GM12878 (cell line): Measurements from ENCODE around the gene CTNNBIP1. TPM values are rescaled to one million over a fixed set of nuclear protein-coding genes. Genes with fewer than 3 reads are reported as not detected.

Experiments used
- ATAC-seq: fragments of 200-7000 bp; cut with Tn5 transposase; 3 replicates; pipeline ENCODE4 v1.9.1; 2020; ENCODE audit warnings: mild to moderate bottlenecking, moderate library complexity
- BruUV-seq: library from RNA; stranded (reverse); fragments of 400-500 nt; replicated peaks from 2 replicates; lab custom pipeline; 2021; lab: Mats Ljungman, UMichigan
- CTCF ChIA-PET: fragments of 300-600 bp; sonication (Branson Sonifier 250); formaldehyde crosslinking; extraction: SDS; loops from one replicate; lab custom pipeline; 2021; ENCODE audit warnings: inconsistent platforms; lab: Yijun Ruan, JAX
- POLR2A ChIA-PET: fragments of 350-600 bp; formaldehyde crosslinking; extraction: SDS; loops from one replicate; lab custom pipeline; 2021; ENCODE audit warnings: inconsistent platforms; lab: Charles Lee
- RAD21 ChIA-PET: fragments of 300-600 bp; sonication (Branson Sonifier 250); formaldehyde crosslinking; loops from one replicate; lab custom pipeline; 2023; ENCODE audit warnings: antibody characterized with exemption; ENCODE audit not compliant: unreplicated experiment; lab: Charles Lee
- SMC1A ChIA-PET: fragments of 300-600 bp; sonication (Branson Sonifier 250); formaldehyde crosslinking; loops from one replicate; lab custom pipeline; 2023; ENCODE audit not compliant: unreplicated experiment, uncharacterized antibody; lab: Charles Lee
- DNase-seq: peaks from one replicate; pipeline ENCODE4 v3.0.0-alpha.2; 2011; ENCODE audit warnings: low read depth, low spot score
- FAIRE-seq: peaks from 3 replicates; lab custom pipeline; 2011; peaks lifted over from hg19 to GRCh38; lab: Jason Lieb, UNC
- H2AFZ ChIP-seq: 2 replicates; pipeline ENCODE4 v1.6.0; 2011; ENCODE audit warnings: low read depth, low read length, control low read depth; ENCODE audit not compliant: control insufficient read depth
- H3K27ac ChIP-seq: 2 replicates; pipeline ENCODE4 v1.5.1; 2011; ENCODE audit warnings: control low read depth; ENCODE audit not compliant: control insufficient read depth, insufficient read depth
- H3K27me3 ChIP-seq, 2 experiments: replicated peaks in 1 of 2; 2 replicates each; pipeline versions ENCODE4 v1.6.0 to v1.6.1; 2011; ENCODE audit warnings: low read length in 1 of 2; ENCODE audit not compliant: control insufficient read depth in 2 of 2, insufficient read depth in 2 of 2
- H3K36me3 ChIP-seq, 2 experiments: 2 replicates each; pipeline ENCODE4 v1.5.1; 2011; ENCODE audit warnings: low read length in 1 of 2; ENCODE audit not compliant: control insufficient read depth in 2 of 2, insufficient read depth in 2 of 2
- H3K4me1 ChIP-seq: 2 replicates; pipeline ENCODE4 v1.6.1; 2011; ENCODE audit warnings: mild to moderate bottlenecking, low read length, moderate library complexity, mixed read lengths; ENCODE audit not compliant: control insufficient read depth, insufficient read depth
- H3K4me2 ChIP-seq: 2 replicates; pipeline ENCODE4 v1.6.0; 2011; ENCODE audit warnings: control low read depth; ENCODE audit not compliant: control insufficient read depth, insufficient read depth
- H3K4me3 ChIP-seq: fragments of 200-600 bp; sonication (generic); 2 replicates; pipeline ENCODE4 v1.5.1; 2016
- H3K79me2 ChIP-seq: 2 replicates; pipeline ENCODE4 v1.6.0; 2011; ENCODE audit warnings: low read length; ENCODE audit not compliant: control insufficient read depth, insufficient read depth
- H3K9ac ChIP-seq: 2 replicates; pipeline ENCODE4 v1.8.0; 2011; ENCODE audit warnings: low read length, control low read depth, mixed read lengths; ENCODE audit not compliant: control insufficient read depth, insufficient read depth
- H3K9me3 ChIP-seq: replicated peaks from 3 replicates; pipeline ENCODE4 v1.5.1; 2011; ENCODE audit warnings: mild to moderate bottlenecking, low read length; ENCODE audit not compliant: control insufficient read depth, insufficient read depth
- H4K20me1 ChIP-seq: 2 replicates; pipeline ENCODE4 v1.6.0; 2011; ENCODE audit not compliant: control insufficient read depth, insufficient read depth
- ATF3 ChIP-seq: IDR thresholded peaks from 2 replicates; pipeline ENCODE4 v1.6.1; 2011; ENCODE audit warnings: low read depth, mild to moderate bottlenecking, low read length, moderate library complexity, borderline replicate concordance; ENCODE audit errors: extremely low read depth
- CBFB ChIP-seq: IDR thresholded peaks from 2 replicates; pipeline ENCODE4 v1.6.1; 2016; ENCODE audit warnings: antibody characterized with exemption, low read depth
- CBX3 ChIP-seq: fragments of 200-600 bp; sonication (generic); IDR thresholded peaks from 2 replicates; pipeline ENCODE4 v1.6.1; 2016; ENCODE audit warnings: low read depth, borderline replicate concordance
- CHD2 ChIP-seq: IDR thresholded peaks from 2 replicates; pipeline ENCODE4 v1.6.1; 2011; ENCODE audit warnings: low read depth, low read length, improper control_type of control experiment, borderline replicate concordance
- DPF2 ChIP-seq: fragments of 450-650 bp; IDR thresholded peaks from 2 replicates; pipeline ENCODE4 v1.6.1; 2017; ENCODE audit warnings: mild to moderate bottlenecking
- IRF4 ChIP-seq: IDR thresholded peaks from 2 replicates; pipeline ENCODE4 v1.6.1; 2011; ENCODE audit warnings: low read depth, low read length
- MTA2 ChIP-seq: fragments of 450-650 bp; IDR thresholded peaks from 2 replicates; pipeline ENCODE4 v1.6.1; 2016; ENCODE audit warnings: low read depth, mild to moderate bottlenecking, moderate library complexity
- MYB ChIP-seq: fragments of 150-350 bp; IDR thresholded peaks from 2 replicates; pipeline ENCODE4 v1.6.1; 2014; ENCODE audit warnings: mild to moderate bottlenecking, low read depth, low read length, borderline replicate concordance
- PAX8 ChIP-seq: fragments of 450-650 bp; IDR thresholded peaks from 2 replicates; pipeline ENCODE4 v1.6.1; 2017; ENCODE audit warnings: mild to moderate bottlenecking, moderate library complexity
- RFX5 ChIP-seq: IDR thresholded peaks from 2 replicates; pipeline ENCODE4 v1.6.1; 2011; ENCODE audit warnings: low read depth, low read length, improper control_type of control experiment
- SPI1 ChIP-seq: IDR thresholded peaks from 2 replicates; pipeline ENCODE4 v1.6.1; 2011; ENCODE audit warnings: low read depth, mild to moderate bottlenecking, low read length, moderate library complexity, borderline replicate concordance; ENCODE audit not compliant: insufficient read depth
- SRF ChIP-seq, 2 experiments: IDR thresholded peaks; 2 replicates each; pipeline ENCODE4 v1.6.1; 2011; ENCODE audit warnings: low read depth in 2 of 2, low read length in 2 of 2, mild to moderate bottlenecking in 1 of 2, moderate library complexity in 1 of 2
- TCF7 ChIP-seq: IDR thresholded peaks from 2 replicates; pipeline ENCODE4 v1.6.1; 2014; ENCODE audit warnings: antibody characterized with exemption, borderline replicate concordance
- WRNIP1 ChIP-seq: IDR thresholded peaks from 2 replicates; pipeline ENCODE4 v1.6.1; 2011; ENCODE audit warnings: low read depth, low read length, improper control_type of control experiment, borderline replicate concordance
- ZNF384 ChIP-seq: IDR thresholded peaks from 2 replicates; pipeline ENCODE4 v1.6.1; 2012; ENCODE audit warnings: low read depth, mild to moderate bottlenecking, low read length, improper control_type of control experiment, borderline replicate concordance
- ZNF622 ChIP-seq: fragments of 450-650 bp; IDR thresholded peaks from 2 replicates; pipeline ENCODE4 v1.6.1; 2017; ENCODE audit warnings: mild to moderate bottlenecking, inconsistent platforms
- WGBS: methylation state at CpG from one replicate; pipeline ENCODE4 v1.1.6; 2016; ENCODE audit warnings: low lambda C conversion rate; ENCODE audit not compliant: insufficient replicate concordance, insufficient coverage; ENCODE audit errors: missing lambda C conversion rate; 5-methylcytosine and 5-hydroxymethylcytosine counted together
- in situ Hi-C: fragments of 300-500 bp; cut with MboI; formaldehyde crosslinking; loops from 9 replicates; pipeline ENCODE4 v1.14.3; 2018; ENCODE audit warnings: mixed read lengths
- intact Hi-C: fragments of 100-400 bp; cut with micrococcal nuclease; formaldehyde crosslinking; loops from one replicate; pipeline ENCODE4 v1.14.2; 2022; ENCODE audit not compliant: unreplicated experiment
- polyA plus RNA-seq, 11 experiments: library from polyadenylated mRNA; depleted of rRNA in 4 of 11; unstranded in 6 of 11; stranded (reverse) in 5 of 11; fragments of >200 nt; fragmentation: Nextera tagmentation in 4 of 11; fragmentation: Illumina TruSeq in 1 of 11; extraction: Ambion mirVana in 4 of 11; extraction: Trizol in 1 of 11; gene quantifications; 1 replicate in 1 of 11; 2 replicates in 10 of 11; pipeline versions ENCODE4 v1.2.1 to v1.2.3, GENCODE V29; 2011 to 2016; ENCODE audit warnings: inconsistent platforms in 2 of 11, missing spikeins in 2 of 11, low read depth in 1 of 11
- total RNA-seq, 4 experiments: library from RNA; depleted of rRNA in 3 of 4; stranded (reverse); fragments of >200 nt in 3 of 4; fragmentation: Illumina TruSeq in 1 of 4; extraction: Trizol in 1 of 4; gene quantifications; 2 replicates each; pipeline versions ENCODE4 v1.2.1 to v1.2.3, GENCODE V29; 2013 to 2021
- TF ChIP-seq, protein P1 (sequence below): fragments of 450-650 bp; IDR thresholded peaks from 2 replicates; pipeline ENCODE4 v1.6.1; 2017; ENCODE audit warnings: low read depth, mild to moderate bottlenecking, moderate library complexity
- TF ChIP-seq, protein P2 (sequence below): IDR thresholded peaks from 2 replicates; pipeline ENCODE4 v1.6.1; 2011; ENCODE audit warnings: borderline replicate concordance, low read depth, mild to moderate bottlenecking, moderate library complexity, mixed read lengths, low read length; ENCODE audit not compliant: insufficient read depth; ENCODE audit errors: extremely low read length
- TF ChIP-seq, protein P3 (sequence below): fragments of 450-650 bp; formaldehyde crosslinking; IDR thresholded peaks from 2 replicates; pipeline ENCODE4 v1.4.0; 2022; ENCODE audit warnings: mild to moderate bottlenecking, moderate library complexity

Gene CTNNBIP1
- total and polyA plus RNA-seq, 10 of the 15 experiments (the other 5 are each of a cell fraction or from before 2014, with no cell fraction given), result 0.42 to 31.8 (median 10.8) TPM

- ATAC-seq, result no peak
- SMC1A ChIA-PET, result no interaction called here
- POLR2A ChIA-PET, result interaction anchor here (0.5 kb wide), 1 partner anchor 148 kb away, joined by 5 read pairs; no protein-coding TSS in a partner anchor
Measured at GRCh38 chr1:9882296-9882944, 27.6 kb downstream of the CTNNBIP1 start.

More at GRCh38 chr1:9882296-9882944, 27.6 kb downstream of the CTNNBIP1 start:
- Histone ChIP-seq H4K20me1 (no peaks in the 10 kb centered on the region), H3K4me3 (no peak overlapping the region), H3K4me1 (peaks cover 7% of the 10 kb centered on the region; the same call in 1 of the 2 replicates), H3K4me2 (no peak overlapping the region), H3K79me2 (no peaks in the 10 kb centered on the region), H3K36me3 (no peaks in the 10 kb centered on the region), H3K27ac (no peak overlapping the region), H3K27me3 (no peaks in the 10 kb centered on the region), H2AFZ (no peak overlapping the region), H3K9me3 (no peaks in the 10 kb centered on the region), H3K9ac (no peak overlapping the region)
- in situ Hi-C loops (no loop called here), intact Hi-C loops (no loop called here)
- no TSS peak for BruUV-seq
- no peak for TF ChIP-seq SRF (IDR thresholded peaks at IDR 0.05; ENCODE audit: low read depth in 2 of 2, low read length in 2 of 2)
- TF ChIP-seq WRNIP1, result no peak
- no peak for TF ChIP-seq RFX5
- no peak for TF ChIP-seq CBX3
- no peak for TF ChIP-seq MTA2
- no peak for TF ChIP-seq SPI1
- TF ChIP-seq, protein P1, sequence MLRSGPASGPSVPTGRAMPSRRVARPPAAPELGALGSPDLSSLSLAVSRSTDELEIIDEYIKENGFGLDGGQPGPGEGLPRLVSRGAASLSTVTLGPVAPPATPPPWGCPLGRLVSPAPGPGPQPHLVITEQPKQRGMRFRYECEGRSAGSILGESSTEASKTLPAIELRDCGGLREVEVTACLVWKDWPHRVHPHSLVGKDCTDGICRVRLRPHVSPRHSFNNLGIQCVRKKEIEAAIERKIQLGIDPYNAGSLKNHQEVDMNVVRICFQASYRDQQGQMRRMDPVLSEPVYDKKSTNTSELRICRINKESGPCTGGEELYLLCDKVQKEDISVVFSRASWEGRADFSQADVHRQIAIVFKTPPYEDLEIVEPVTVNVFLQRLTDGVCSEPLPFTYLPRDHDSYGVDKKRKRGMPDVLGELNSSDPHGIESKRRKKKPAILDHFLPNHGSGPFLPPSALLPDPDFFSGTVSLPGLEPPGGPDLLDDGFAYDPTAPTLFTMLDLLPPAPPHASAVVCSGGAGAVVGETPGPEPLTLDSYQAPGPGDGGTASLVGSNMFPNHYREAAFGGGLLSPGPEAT, result no peak
- TF ChIP-seq ZNF622, result no peak
- TF ChIP-seq CBFB, result no peak
- TF ChIP-seq MYB, result no peak
- no peak for TF ChIP-seq PAX8
- no peak for TF ChIP-seq DPF2
- no peak for TF ChIP-seq TCF7
- no peak for TF ChIP-seq CHD2
- TF ChIP-seq, protein P2, sequence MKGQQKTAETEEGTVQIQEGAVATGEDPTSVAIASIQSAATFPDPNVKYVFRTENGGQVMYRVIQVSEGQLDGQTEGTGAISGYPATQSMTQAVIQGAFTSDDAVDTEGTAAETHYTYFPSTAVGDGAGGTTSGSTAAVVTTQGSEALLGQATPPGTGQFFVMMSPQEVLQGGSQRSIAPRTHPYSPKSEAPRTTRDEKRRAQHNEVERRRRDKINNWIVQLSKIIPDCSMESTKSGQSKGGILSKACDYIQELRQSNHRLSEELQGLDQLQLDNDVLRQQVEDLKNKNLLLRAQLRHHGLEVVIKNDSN, result no peak
- TF ChIP-seq, protein P3, sequence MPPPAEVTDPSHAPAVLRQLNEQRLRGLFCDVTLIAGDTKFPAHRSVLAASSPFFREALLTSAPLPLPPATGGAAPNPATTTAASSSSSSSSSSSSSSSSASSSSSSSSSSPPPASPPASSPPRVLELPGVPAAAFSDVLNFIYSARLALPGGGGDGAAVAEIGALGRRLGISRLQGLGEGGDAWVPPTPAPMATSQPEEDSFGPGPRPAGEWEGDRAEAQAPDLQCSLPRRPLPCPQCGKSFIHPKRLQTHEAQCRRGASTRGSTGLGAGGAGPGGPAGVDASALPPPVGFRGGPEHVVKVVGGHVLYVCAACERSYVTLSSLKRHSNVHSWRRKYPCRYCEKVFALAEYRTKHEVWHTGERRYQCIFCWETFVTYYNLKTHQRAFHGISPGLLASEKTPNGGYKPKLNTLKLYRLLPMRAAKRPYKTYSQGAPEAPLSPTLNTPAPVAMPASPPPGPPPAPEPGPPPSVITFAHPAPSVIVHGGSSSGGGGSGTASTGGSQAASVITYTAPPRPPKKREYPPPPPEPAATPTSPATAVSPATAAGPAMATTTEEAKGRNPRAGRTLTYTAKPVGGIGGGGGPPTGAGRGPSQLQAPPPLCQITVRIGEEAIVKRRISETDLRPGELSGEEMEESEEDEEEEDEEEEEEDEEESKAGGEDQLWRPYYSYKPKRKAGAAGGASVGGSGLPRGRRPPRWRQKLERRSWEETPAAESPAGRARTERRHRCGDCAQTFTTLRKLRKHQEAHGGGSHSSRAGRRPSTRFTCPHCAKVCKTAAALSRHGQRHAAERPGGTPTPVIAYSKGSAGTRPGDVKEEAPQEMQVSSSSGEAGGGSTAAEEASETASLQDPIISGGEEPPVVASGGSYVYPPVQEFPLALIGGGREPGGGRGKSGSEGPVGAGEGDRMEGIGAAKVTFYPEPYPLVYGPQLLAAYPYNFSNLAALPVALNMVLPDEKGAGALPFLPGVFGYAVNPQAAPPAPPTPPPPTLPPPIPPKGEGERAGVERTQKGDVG (CRISPR knock-in tag), result no peak
- no peak for TF ChIP-seq ZNF384
- no peak for TF ChIP-seq ATF3
- no peak for TF ChIP-seq IRF4
- 79% methylated on average over 12 of the region's 12 CpGs for WGBS
- no peak for FAIRE-seq
- no peak for DNase-seq
- ChIA-PET RAD21 (no interaction called here), CTCF (interaction anchor here (0.9 to 2.5 kb wide), 4 partner anchors 8 to 52 kb away, joined by 3 to 7 read pairs (median 4); no protein-coding TSS in a partner anchor)
